Right hindlimb (tissue), 1 donor: ENCODE measurements around the gene DUSP2.
"Not testable (repeated sequence)": the region's sequence is repeated elsewhere in the genome, so short reads cannot be mapped to it uniquely, and the experiment has no call there.

Experiments used
- DNase-seq: peaks from one replicate; pipeline ENCODE4 v3.0.0-alpha.2; 2018

Gene DUSP2

GRCh38 chr2:96146881-96147592 lies 1.8 kb upstream of the DUSP2 start:
- DNase-seq = no peak

- no peak for DNase-seq
Measured at GRCh38 chr2:96146153-96146880, 1.1 kb upstream of the DUSP2 start.

- no peak for DNase-seq
Measured at GRCh38 chr2:96145848-96146152, 560 bp upstream of the DUSP2 start.

GRCh38 chr2:96144481-96145035 lies 682 bp downstream of the DUSP2 start:
- DNase-seq = no peak

- no peak for DNase-seq
Measured at GRCh38 chr2:96143848-96144480, 1.3 kb downstream of the DUSP2 start.

GRCh38 chr2:96143231-96143847 lies 1.9 kb downstream of the DUSP2 start:
- no peak for DNase-seq

- DNase-seq = no peak
Measured at GRCh38 chr2:96142217-96143113, 2.8 kb downstream of the DUSP2 start.

GRCh38 chr2:96141624-96141967 lies 3.6 kb downstream of the DUSP2 start:
- DNase-seq = not testable (repeated sequence)

GRCh38 chr2:96140941-96141623 lies 4.2 kb downstream of the DUSP2 start:
- no peak for DNase-seq

- DNase-seq = no peak
Measured at GRCh38 chr2:96139181-96139758, 6.0 kb downstream of the DUSP2 start.

- DNase-seq = no peak
Measured at GRCh38 chr2:96138179-96139145, 6.8 kb downstream of the DUSP2 start, which contains the start of gene ASTL. Gene ASTL (minus strand): TSS chr2:96138502. CDS start chr2:96138436, 66 bp downstream.

GRCh38 chr2:96137321-96138178 lies 7.7 kb downstream of the DUSP2 start:
- no peak for DNase-seq

GRCh38 chr2:96136129-96136720 lies 9.0 kb downstream of the DUSP2 start:
- no peak for DNase-seq

GRCh38 chr2:96135621-96136020 lies 9.6 kb downstream of the DUSP2 start:
- DNase-seq = no peak

GRCh38 chr2:96135171-96135570 lies 10.1 kb downstream of the DUSP2 start:
- no peak for DNase-seq

GRCh38 chr2:96134421-96134820 lies 10.8 kb downstream of the DUSP2 start:
- no peak for DNase-seq

- no peak for DNase-seq
Measured at GRCh38 chr2:96131813-96132745, 13.2 kb downstream of the DUSP2 start.
